GM19023 (cell line): ENCODE results near the gene ZNF783.
"Not testable (repeated sequence)": the region's sequence is repeated elsewhere in the genome, so short reads cannot be mapped to it uniquely, and the experiment has no call there.

Source experiments
- ATAC-seq: cut with Tn5 transposase; IDR thresholded peaks from one replicate; pipeline ENCODE4 v1.9.1; 2021; ENCODE audit warnings: mild to moderate bottlenecking, moderate library complexity; ENCODE audit not compliant: unreplicated experiment

Gene ZNF783

DNA sequence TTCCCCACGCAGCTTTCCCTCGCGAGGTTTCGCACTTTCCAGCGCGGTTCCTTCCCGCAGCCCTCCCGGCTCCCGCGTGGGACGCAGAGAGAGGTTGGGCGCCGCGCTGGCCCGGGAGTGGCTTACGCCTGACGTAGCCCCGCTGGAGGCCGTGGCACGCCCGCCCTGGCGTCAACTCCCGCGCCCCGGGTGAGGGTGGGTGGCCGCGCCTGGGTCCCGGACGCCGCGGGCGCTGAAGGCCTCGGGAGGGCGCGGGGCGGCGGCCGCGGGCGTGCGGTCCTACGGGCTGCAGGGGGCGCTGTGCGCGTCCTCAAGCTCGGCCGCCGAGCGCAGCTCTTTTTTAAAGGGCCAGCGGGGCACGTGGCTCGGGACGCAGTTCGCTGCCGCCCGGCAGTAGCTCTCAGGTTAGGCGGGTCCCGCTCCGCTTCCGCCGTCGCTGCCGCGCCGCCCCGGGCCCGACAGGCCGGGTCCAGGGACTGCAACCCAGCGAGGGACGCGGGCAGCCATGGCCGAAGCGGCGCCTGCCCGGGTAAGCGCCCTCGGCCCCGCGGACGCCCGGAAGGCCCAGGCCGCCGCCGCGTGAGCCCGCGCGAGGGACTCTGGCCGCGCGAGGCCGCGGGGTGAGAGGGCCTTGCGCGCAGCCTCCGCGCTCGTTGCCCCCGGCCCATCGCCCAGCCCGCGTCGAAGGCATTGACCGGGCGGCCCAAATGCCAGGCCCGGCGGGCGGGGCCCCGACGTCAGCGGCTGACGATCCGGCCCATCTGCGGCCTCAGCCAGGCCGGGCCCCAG is at the start of gene ZNF783:
Gene ZNF783, plus strand, starts transcription at position 368 of the 789 bp plus-strand sequence. Its CDS starts 138 bp downstream, at position 506.
- peak; percentile 92 for ATAC-seq

DNA sequence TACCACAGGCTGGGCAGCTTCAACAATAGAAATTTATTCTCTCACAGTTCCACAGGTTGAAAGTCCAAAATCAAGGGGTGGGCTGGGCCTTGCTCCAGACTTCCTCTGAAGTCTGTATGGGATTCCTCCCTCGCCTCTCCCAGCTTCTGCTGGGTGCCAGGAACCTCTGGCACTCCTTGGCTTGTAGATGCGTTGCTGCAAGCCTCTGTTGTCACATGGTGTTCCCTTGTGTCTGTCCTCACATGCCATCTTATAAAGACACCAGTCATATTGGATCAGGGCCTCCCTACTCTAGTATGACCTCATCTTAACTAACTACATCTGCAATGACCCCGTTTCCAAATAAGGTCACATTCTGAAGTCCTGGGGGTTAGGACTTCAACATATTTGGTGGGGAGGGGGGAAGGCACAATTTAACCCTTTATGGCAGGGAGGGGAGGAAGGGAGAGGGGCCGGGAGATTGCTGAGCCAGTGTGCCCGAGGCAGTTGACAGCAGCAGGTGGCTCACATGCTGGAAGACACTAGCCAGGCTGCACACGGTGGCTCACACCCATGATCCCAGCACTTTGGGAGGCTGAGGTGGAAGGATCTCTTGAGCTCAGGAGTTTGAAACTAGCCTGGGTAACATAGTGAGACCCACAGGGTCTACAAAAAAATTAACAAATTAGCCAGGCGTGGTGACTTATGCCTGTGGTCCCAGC is 47.8 kb upstream of the ZNF783 start:
- ATAC-seq: no peak

DNA sequence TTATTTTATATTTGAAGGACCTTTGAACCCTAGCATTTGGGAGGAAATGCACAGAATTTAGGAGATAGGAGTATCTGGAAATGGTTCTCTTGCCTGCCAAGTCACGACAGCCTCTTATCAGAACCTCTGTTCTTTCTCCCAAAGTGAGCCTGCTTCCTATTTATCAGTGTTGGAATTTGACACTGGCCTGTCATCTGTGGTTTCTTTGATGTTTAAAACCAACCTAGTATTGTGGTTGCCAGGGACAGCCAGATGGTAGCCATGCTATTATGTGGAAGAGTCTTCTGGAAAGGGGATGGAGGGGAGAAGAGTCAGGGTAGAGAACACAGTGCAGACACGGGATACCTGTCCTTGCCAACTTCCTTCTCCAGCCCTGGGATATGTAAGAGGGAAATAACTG is 45.6 kb upstream of the ZNF783 start:
- ATAC-seq: no peak

GRCh38 chr7:149217570-149217969 is 44.4 kb upstream of the ZNF783 start:
- no peak for ATAC-seq

DNA sequence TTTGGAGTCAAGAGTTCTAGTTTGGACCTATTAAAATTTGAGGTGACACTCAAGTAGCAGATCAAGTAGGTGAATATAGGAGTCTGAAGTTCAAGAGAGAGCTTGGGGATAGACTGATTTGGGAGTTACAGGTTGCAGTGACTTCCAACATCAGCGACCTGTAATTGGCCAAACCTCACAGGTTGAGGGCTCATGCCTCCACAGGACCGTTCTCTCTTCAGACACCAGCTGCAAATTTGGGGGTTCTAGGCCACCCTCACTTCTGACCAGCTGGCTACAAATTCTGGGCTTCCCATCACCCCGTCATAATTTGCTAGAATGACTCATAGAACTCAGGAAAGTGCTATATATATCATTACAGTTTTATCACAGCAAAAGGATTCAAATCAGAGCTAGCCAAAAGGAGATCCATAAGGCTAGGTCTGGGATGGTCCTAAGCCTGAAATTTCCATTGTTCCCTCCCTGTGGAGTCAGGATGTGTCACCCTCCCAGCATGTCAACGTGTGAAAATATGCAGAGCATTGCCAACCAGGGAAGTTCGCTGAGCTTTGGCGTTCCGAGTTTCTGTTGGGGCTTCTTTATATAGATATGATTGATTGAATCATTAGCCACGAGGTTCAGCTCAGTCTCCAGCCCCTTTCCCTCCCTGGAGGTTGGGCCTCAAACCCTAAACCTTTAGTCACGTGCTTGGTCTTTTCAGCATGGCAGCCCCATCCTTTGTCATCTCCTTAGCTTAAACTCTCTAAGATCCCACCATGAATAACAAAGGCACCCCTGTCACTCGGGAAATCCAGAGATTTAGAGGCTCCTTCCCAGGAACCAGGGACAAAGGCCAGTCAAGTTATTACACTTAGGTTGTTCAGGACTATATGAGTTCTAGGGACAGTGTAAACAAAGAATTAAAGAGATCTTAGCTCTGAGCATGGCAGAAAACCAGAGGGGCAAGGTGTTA is 43.3 kb upstream of the ZNF783 start:
- ATAC-seq: no peak

DNA sequence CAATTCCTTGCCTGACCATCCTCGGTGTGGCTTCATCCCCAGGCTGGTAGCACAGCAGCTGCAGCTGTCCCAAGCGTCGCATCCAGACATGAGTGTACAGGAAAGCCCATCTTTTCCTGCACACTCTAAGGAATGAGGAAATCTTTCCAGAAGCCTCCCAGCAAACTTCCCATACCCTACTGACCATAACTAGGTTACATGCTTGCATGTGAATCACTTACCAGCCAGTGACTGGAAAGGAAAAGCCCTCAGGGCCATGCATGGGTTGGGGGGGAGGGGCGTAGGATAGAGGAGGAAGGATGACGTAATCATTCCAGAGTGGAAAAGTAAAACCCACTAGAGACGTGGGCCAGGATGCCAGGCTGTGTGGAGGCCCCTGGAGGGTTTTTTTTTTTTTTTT is 41.5 kb upstream of the ZNF783 start:
- ATAC-seq: no peak

- ATAC-seq: no peak
Measured at GRCh38 chr7:149223176-149223575, 38.8 kb upstream of the ZNF783 start.

DNA sequence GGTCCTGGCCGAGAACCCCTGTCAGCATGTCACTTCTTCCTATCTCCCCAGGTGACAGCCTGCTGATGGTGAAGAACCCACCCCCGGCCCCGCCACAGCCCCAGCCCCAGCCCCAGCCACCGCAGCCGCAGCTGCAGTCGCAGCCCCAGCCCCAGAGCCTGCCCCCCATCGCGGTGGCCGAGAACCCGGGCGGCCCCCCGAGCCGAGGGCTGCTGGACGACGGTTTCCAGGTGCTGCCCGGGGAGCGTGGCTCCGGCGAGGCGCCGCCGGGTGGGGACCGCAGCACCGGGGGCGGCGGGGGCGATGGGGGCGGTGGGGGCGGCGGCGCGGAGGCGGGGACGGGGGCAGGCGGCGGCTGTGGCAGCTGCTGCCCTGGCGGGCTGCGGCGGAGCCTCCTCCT is 38.2 kb upstream of the ZNF783 start:
- no peak for ATAC-seq

DNA sequence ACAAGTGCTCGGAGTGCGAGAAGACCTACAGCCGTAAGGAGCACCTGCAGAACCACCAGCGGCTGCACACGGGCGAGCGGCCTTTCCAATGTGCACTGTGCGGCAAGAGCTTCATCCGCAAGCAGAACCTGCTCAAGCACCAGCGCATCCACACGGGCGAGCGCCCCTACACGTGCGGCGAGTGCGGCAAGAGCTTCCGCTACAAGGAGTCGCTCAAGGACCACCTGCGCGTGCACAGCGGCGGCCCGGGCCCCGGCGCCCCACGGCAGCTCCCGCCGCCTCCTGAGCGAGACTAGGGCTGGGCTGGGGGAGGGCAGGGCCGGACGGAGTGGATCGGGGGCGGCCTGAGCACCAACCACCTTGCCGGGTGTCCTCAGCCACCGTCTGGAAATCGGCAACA is 37.6 kb upstream of the ZNF783 start:
- ATAC-seq: no peak

- ATAC-seq: no peak
Measured at GRCh38 chr7:149225106-149225505, 36.9 kb upstream of the ZNF783 start.

DNA sequence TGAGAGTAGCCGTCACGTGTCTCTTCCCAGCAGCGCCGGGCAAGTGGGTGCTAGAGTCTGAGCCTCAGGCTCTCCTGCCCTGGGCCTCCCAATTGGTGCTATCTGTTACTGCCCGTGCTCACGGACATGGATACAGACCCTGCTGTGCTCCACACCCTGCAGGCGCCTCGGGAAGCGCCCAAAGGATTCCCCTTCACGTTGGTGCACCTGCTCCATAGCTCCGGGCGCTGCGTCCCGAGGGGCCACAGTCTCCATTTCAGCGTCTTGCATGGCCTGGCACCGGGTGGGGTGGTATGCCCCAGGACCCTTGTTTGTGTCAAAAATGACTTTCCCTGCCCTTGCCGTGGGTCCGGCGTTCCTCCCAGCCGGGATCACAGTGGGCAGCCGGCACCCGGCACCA is 36.3 kb upstream of the ZNF783 start:
- ATAC-seq: no peak

GRCh38 chr7:149226366-149226765 is 35.6 kb upstream of the ZNF783 start:
- ATAC-seq: not testable (repeated sequence)

DNA sequence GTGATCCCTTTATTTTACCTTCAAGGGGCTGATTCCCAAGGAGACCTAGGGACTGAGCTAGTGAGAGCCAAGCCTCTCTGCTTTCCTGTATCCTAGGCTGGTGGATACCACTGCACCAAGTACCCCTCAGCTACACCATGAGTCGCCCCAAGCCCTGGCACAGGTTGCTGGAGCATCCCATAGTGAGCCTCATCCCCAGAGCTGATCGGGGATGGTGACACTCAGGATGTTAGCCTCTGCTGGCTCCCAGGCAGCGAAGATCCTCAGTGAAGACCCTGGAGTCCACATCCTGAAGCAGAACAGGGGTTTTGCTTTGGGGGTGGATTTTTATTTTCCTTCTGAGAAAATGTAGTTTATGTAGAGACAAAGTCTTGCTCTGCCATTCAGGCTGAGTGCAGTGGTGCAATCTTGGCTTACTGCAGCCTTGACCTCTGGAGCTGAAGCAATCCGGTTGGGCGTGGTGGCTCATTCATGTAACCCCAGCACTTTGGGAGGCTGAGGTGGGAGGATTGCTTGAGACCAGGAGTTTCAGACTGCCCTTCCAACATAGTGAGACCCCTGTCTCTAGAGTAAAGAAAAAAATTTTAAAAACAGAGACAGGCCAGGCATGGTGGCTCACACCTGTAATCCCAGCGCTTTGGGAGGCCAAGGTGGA is 35.0 kb upstream of the ZNF783 start:
- ATAC-seq: no peak

- ATAC-seq: no peak
Measured at GRCh38 chr7:149228831-149229471, 33.0 kb upstream of the ZNF783 start.

DNA sequence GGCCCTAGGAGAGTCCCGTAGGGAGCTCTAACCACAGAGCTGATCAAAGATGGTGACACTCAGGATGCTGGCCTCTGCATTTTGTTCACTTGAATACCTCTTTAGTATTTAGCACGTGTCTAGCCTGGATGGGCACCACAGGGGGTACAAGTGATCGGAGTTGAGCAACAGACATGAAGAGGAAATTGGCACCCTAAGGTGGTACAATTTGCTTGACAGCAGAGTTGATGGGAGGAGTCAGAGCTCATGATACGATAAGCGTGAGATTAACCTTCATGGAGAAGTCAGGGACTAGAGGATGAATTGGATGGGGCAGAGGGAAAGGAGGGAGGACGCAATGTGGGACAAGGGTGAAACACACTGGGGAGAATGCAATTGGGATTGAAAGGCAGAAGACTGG is 32.5 kb upstream of the ZNF783 start:
- ATAC-seq: no peak

DNA sequence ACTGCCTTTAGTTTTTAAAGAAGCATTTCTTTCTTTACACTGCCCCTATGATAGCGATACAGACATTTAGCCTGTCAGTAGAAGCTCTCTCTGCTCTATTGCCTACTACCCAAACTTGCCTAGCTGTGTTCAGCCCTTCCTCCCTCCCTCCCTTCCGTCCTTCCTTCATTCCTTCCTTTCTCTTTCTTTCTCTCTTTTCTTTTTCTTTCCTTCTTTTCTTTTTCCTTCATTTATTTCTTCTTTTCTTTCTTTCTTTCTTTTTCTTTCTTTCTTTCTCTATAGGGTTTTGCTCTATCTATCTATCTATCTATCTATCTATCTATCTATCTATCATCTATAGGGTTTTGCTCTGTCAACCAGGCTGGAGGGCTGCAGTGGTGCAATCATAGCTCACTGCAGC is 29.6 kb upstream of the ZNF783 start:
- ATAC-seq: no peak

GRCh38 chr7:149233655-149234204 is 28.3 kb upstream of the ZNF783 start:
- ATAC-seq: not testable (repeated sequence)

DNA sequence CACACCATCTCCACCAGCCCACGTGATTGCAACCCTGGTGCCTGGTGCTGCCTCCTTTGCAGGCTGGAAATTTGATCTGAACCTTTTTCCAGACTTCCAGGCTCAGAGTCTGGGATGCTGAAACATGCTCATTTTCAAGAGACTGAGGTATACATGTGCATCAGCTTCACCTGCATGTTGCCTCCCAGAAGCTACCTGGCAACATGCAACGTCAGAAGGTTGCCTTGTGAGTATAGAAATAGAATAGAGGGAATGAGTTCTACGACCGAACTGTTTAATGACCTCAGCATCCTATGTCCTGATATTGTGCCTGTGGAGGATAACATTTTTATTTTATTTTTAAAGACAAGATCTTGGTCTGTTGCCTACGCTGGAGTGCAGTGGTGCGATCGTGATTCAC is 24.5 kb upstream of the ZNF783 start:
- no peak for ATAC-seq

GRCh38 chr7:149238051-149238450 is 23.9 kb upstream of the ZNF783 start:
- no peak for ATAC-seq
